Neural crest cell (in vitro differentiated cells): ENCODE data around the gene ATAD3A. TPM values are rescaled to one million over a fixed set of nuclear protein-coding genes. Genes with fewer than 3 reads are reported as not detected.
"Not testable (repeated sequence)": the region's sequence is repeated elsewhere in the genome, so short reads cannot be mapped to it uniquely, and the experiment has no call there.

Experiments used
- DNase-seq: peaks from one replicate; pipeline ENCODE4 v3.0.0; 2021; ENCODE audit warnings: low read depth, mixed read lengths, low spot score
- H3K27ac Mint-ChIP-seq: one replicate; pipeline ENCODE4 v1.8.0; 2021; ENCODE audit warnings: mild to moderate bottlenecking, mixed read lengths; ENCODE audit not compliant: unreplicated experiment
- H3K27me3 Mint-ChIP-seq: 2 replicates; pipeline ENCODE4 v1.8.0; 2021; ENCODE audit warnings: low read depth, mild to moderate bottlenecking, mixed read lengths
- H3K36me3 Mint-ChIP-seq: 2 replicates; pipeline ENCODE4 v1.8.0; 2021; ENCODE audit warnings: low read depth, mild to moderate bottlenecking, mixed read lengths
- H3K4me1 Mint-ChIP-seq: 2 replicates; pipeline ENCODE4 v1.8.0; 2021; ENCODE audit warnings: mixed read lengths
- H3K4me3 Mint-ChIP-seq: one replicate; pipeline ENCODE4 v1.8.0; 2021; ENCODE audit warnings: mild to moderate bottlenecking, mixed read lengths
- H3K9me3 Mint-ChIP-seq: 2 replicates; pipeline ENCODE4 v1.8.0; 2021; ENCODE audit warnings: mixed read lengths
- total RNA-seq: library from RNA; stranded (reverse); gene quantifications from 2 replicates; pipeline ENCODE4 v1.2.1, GENCODE V29; 2021
- TF ChIP-seq, protein P1 (sequence below): fragments of 200-600 bp; sonication (generic); conservative IDR thresholded peaks from 2 replicates; pipeline ENCODE4 v1.5.0; 2021; ENCODE audit warnings: antibody characterized with exemption, mild to moderate bottlenecking

Gene ATAD3A
- total RNA-seq, 1 donor from 2014 or later = 54.4 TPM

DNA sequence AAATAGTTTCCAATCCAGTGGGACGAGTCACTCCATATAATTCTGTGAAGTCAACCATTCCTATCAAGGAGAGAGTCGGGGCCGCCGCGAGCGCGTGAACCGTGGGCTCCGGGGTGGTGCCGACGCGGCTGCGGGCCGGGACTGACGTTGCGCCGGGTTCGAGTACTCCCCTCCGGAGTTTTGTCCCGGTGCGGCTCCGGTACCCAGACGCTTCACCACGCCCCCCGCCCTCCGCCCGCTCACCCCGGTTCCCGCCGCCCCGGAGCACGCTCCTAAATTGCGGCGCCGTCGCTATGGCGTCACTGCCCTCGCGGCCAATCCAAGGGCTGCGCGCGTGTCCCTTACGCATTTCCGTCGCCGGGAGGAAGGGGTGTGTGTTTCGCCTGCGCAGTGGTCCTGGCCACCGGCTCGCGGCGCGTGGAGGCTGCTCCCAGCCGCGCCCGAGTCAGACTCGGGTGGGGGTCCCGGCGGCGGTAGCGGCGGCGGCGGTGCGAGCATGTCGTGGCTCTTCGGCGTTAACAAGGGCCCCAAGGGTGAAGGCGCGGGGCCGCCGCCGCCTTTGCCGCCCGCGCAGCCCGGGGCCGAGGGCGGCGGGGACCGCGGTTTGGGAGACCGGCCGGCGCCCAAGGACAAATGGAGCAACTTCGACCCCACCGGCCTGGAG is 40.4 kb upstream of the ATAD3A start, which contains the start of gene ATAD3B:
ATAD3B (plus strand) TSS at position 377 of the 664 bp plus-strand sequence; CDS start at position 497, 120 bp downstream.
- Mint-ChIP-seq H3K27me3 (no peaks in the 10 kb centered on the region), H3K27ac (no peak within 1 kb of the TSS), H3K9me3 (no peaks in the 10 kb centered on the region), H3K36me3 (no peaks in the 10 kb centered on the region), H3K4me1 (peaks cover 23% of the 10 kb centered on the region), H3K4me3 (peak within 1 kb of the TSS; percentile 93)
- TF ChIP-seq, protein P1, sequence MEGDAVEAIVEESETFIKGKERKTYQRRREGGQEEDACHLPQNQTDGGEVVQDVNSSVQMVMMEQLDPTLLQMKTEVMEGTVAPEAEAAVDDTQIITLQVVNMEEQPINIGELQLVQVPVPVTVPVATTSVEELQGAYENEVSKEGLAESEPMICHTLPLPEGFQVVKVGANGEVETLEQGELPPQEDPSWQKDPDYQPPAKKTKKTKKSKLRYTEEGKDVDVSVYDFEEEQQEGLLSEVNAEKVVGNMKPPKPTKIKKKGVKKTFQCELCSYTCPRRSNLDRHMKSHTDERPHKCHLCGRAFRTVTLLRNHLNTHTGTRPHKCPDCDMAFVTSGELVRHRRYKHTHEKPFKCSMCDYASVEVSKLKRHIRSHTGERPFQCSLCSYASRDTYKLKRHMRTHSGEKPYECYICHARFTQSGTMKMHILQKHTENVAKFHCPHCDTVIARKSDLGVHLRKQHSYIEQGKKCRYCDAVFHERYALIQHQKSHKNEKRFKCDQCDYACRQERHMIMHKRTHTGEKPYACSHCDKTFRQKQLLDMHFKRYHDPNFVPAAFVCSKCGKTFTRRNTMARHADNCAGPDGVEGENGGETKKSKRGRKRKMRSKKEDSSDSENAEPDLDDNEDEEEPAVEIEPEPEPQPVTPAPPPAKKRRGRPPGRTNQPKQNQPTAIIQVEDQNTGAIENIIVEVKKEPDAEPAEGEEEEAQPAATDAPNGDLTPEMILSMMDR = no peak
- DNase-seq = peak; percentile 82

DNA sequence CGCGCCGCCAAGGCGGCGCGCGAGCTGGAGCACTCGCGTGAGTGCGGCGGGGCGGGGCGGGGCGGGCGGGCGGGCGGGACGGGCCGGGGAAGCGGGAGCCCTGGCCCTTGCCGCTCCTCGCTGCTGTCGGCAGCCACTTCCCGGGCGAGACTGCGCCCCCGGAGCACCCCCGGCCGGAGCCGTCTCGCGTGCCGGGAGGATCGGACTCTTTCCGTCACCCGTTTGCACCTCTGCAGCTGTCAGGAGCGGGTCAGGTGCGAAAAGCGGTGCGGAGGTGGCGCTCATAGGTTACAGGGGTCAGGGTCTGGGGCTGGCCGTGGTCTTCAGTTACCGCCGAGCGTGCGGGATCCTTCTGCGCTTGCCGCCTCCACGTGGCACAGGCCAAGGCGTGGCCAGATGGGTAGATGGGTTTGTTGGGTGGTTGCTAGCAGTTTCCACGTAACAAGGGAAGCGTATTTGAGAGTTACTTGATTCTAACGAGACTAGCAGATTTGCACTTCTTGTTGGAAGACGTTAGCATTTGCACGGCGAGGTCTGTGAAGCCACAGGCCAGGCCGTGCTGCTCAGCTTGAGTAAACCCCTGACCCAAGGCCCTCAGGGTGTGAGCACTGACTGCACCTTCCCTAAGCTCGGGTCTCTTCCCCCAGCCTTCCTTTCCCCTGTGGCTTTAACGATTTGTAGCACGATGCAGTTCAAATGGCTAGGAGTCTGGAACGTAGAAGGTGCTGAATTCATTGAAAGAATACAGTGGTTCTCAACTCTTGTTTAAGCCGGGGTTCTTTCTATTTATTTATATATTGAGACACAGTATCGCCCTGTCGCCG is 39.7 kb upstream of the ATAD3A start:
- H3K36me3 Mint-ChIP-seq, H3K27ac Mint-ChIP-seq, H3K27me3 Mint-ChIP-seq, H3K9me3 Mint-ChIP-seq, DNase-seq: not testable (repeated sequence)
- Mint-ChIP-seq H3K4me3 (peak overlapping the region; percentile 86), H3K4me1 (peaks cover 23% of the 10 kb centered on the region)

DNA sequence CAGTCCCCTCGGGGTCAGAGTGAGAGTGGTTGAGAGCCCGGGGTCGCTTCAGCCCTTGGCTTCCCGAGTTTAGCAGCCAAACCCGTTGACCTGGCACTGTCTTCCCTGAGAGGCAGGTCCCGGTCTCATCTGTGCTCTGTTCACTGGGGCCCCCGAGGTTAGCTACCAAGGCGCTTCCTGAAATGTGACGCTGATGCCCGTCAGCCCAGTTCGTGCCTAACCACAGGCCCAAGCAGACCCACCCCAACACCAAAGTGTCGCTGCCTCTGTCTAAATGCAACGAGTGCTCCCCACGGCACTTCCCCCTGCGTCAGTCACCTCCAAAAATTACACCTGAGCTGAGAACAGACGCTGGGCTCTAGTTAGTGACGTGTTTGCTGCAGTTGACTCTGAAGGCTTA is 36.0 kb upstream of the ATAD3A start:
- not testable (repeated sequence) for H3K27me3 Mint-ChIP-seq, DNase-seq, H3K36me3 Mint-ChIP-seq, H3K27ac Mint-ChIP-seq, H3K4me3 Mint-ChIP-seq, H3K9me3 Mint-ChIP-seq
- H3K4me1 Mint-ChIP-seq = peaks cover 11% of the 10 kb centered on the region

DNA sequence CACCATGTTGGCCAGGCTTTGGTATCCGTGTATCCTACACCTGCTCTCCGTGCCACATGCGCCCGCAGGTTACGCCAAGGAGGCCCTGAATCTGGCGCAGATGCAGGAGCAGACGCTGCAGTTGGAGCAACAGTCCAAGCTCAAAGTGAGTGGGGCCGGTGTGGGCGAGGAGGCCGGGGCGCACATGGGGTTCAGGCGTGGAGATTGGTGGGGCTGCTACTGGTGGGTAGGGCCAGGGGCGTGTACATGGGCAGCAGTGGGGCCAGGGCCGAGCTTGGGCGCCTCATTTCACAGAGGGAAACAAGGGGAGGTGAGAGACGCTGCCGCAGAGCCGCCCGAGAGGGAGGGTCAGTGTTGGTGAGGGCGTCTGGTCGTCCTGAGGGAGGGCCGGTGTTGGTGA is 34.8 kb upstream of the ATAD3A start:
- Mint-ChIP-seq H3K9me3 (no peaks in the 10 kb centered on the region), H3K36me3 (peaks cover 9% of the 10 kb centered on the region), H3K4me3 (peak overlapping the region; percentile 15), H3K4me1 (peaks cover 9% of the 10 kb centered on the region), H3K27ac (no peak overlapping the region), H3K27me3 (no peaks in the 10 kb centered on the region)
- TF ChIP-seq, protein P1 = no peak
- no peak for DNase-seq

DNA sequence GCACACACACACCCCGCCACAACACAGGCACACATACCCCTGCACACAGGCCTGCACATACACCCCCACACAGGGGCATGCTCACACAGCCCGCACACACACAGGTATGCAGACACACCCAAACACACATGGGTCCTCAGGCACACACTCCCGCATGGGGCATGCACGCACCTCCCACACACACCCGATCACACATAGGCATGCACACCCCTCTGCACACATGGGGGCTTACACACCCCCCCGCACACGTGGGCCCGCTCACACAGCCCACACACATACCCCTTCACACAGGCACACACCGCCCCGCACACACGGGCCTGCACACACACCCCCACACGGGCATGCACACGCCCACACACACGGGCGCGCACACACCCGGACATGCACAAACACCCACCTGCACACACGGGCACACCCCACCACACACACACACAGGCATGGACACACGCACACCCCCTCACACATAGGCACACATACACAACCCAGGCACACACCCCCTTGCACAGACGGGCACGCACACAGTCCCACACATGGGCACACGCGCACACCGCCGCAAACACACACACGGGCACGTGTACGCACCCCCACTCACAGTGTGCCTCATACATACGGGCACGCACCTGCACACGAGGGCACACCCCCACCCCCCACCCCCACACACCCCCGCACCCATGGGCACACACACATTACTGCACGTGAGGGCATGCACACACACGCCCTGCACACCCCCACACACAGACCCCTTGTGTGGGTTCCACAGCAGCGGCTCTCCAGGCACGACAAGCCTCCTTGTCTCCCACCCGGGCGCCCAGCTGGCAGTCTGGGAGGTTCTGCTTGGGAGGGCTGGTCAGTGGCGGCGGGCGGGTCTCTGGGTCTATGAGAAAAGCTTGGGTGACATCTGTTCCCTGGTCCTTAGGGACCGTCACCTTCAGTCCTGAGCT is 32.1 kb upstream of the ATAD3A start:
- Mint-ChIP-seq H3K27ac (no peak overlapping the region), H3K9me3 (no peaks in the 10 kb centered on the region), H3K4me1 (no peaks in the 10 kb centered on the region), H3K36me3 (peaks cover 9% of the 10 kb centered on the region), H3K4me3 (peak overlapping the region; percentile 27), H3K27me3 (no peaks in the 10 kb centered on the region)
- no peak for DNase-seq
- TF ChIP-seq, protein P1 = no peak

DNA sequence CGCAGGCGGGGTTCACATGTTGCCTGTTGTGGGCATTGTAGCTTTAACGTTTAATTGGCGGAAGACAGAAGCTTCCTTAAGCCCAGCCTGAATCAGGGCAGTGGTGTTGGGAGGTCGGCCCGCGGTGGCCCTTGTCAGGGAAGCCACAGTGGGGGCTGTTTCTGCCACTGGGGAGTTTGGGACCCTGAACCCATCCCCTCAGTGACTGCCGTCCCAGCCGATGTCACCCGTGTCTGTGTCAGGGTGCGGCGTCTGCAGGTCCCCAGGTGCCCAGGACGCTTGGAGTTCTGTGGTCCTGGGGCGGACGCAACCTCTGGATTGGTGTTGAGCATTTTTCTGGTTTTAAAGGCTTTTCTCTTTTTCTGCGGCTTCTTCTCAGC is 31.5 kb upstream of the ATAD3A start:
- H3K4me1 Mint-ChIP-seq, H3K4me3 Mint-ChIP-seq, H3K36me3 Mint-ChIP-seq, DNase-seq, H3K9me3 Mint-ChIP-seq, H3K27me3 Mint-ChIP-seq, H3K27ac Mint-ChIP-seq: not testable (repeated sequence)

DNA sequence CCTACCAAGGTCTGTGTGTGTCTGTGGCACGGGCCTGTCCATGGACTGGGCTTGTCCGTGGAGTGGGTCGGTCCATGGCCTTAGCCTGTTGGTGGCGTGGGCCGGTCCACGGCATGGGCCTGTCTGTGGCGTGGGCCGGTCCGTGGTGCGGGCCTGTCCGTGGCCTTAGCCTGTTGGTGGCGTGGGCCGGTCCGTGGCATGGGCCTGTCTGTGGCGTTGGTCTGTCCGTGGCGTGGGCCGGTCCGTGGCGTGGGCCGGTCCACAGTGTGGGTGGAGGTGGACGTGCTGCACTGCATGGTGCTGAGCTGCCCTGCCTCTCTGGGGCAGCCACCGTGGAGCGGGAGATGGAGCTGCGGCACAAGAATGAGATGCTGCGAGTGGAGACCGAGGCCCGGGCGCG is 30.2 kb upstream of the ATAD3A start:
- not testable (repeated sequence) for DNase-seq, H3K4me3 Mint-ChIP-seq, H3K4me1 Mint-ChIP-seq, H3K36me3 Mint-ChIP-seq, H3K27ac Mint-ChIP-seq, H3K27me3 Mint-ChIP-seq, H3K9me3 Mint-ChIP-seq
